SK-N-SH (cell line): ENCODE measurements around the gene DCTD. TPM values are rescaled to one million over a fixed set of nuclear protein-coding genes. Genes with fewer than 3 reads are reported as not detected.

Experiments
- CTCF ChIA-PET: fragments of 300-600, 350-600 bp; formaldehyde crosslinking; extraction: SDS; loops from one replicate; lab custom pipeline; 2021; lab: Yijun Ruan, JAX
- POLR2A ChIA-PET: fragments of 350-600 bp; sonication (Branson Sonifier 250); formaldehyde crosslinking; extraction: SDS; loops from one replicate; lab custom pipeline; 2020; ENCODE audit warnings: antibody characterized with exemption, inconsistent platforms; lab: Yijun Ruan, JAX
- DNase-seq: peaks from one replicate; pipeline ENCODE4 v3.0.0; 2012
- H2AFZ ChIP-seq: fragments of 200-600 bp; sonication (generic); 2 replicates; pipeline ENCODE4 v1.8.1; 2016; ENCODE audit warnings: antibody characterized with exemption, mild to moderate bottlenecking, low read depth
- H3F3A ChIP-seq: fragments of 200-600 bp; sonication (generic); replicated peaks from 2 replicates; pipeline ENCODE3; 2016; ENCODE audit warnings: antibody characterized with exemption, mild to moderate bottlenecking; ENCODE audit not compliant: insufficient read depth
- H3K27ac ChIP-seq, 2 experiments: fragments of 200-500 bp in 1 of 2; fragments of 200-600 bp in 1 of 2; sonication (Bioruptor generic) in 1 of 2; sonication (generic), shearing (Covaris generic) in 1 of 2; 2 replicates each; pipeline versions ENCODE4 v1.5.1 to v1.6.1; 2014 to 2016; ENCODE audit warnings: low read depth in 2 of 2, inconsistent platforms in 1 of 2, low read length in 1 of 2, mild to moderate bottlenecking in 1 of 2, mixed read lengths in 1 of 2
- H3K27me3 ChIP-seq: fragments of 200-600 bp; sonication (generic), shearing (Covaris generic); 2 replicates; pipeline ENCODE4 v1.6.1; 2016; ENCODE audit warnings: mixed run types; ENCODE audit not compliant: insufficient read depth
- H3K36me3 ChIP-seq, 2 experiments: fragments of 200-500 bp in 1 of 2; fragments of 200-600 bp in 1 of 2; sonication (Bioruptor generic) in 1 of 2; sonication (generic) in 1 of 2; replicated peaks in 1 of 2; 2 replicates each; pipeline versions ENCODE3 to v1.5.1; 2014 to 2016; ENCODE audit warnings: low read length in 1 of 2, mild to moderate bottlenecking in 1 of 2; ENCODE audit not compliant: insufficient read depth in 2 of 2, control insufficient read depth in 1 of 2
- H3K4me1 ChIP-seq, 2 experiments: fragments of 200-500 bp in 1 of 2; fragments of 200-600 bp in 1 of 2; sonication (Bioruptor generic) in 1 of 2; sonication (generic), shearing (Covaris generic) in 1 of 2; 2 replicates each; pipeline versions ENCODE4 v1.5.1 to v1.6.1; 2014 to 2016; ENCODE audit warnings: low read depth in 1 of 2, low read length in 1 of 2, mixed run types in 1 of 2; ENCODE audit not compliant: insufficient read depth in 2 of 2, control insufficient read depth in 1 of 2
- H3K4me2 ChIP-seq: fragments of 200-600 bp; sonication (generic), shearing (Covaris generic); 2 replicates; pipeline ENCODE4 v1.6.1; 2017; ENCODE audit warnings: mixed run types
- H3K4me3 ChIP-seq, 2 experiments: fragments of 200-500 bp in 1 of 2; fragments of 200-600 bp in 1 of 2; sonication (Bioruptor generic) in 1 of 2; sonication (generic), shearing (Covaris generic) in 1 of 2; 2 replicates each; pipeline versions ENCODE4 v1.5.1 to v1.8.1; 2014 to 2016; ENCODE audit warnings: low read depth in 2 of 2, inconsistent platforms in 1 of 2, low read length in 1 of 2, mild to moderate bottlenecking in 1 of 2, mixed read lengths in 1 of 2, moderate library complexity in 1 of 2
- H3K79me2 ChIP-seq: fragments of 200-600 bp; sonication (generic); 2 replicates; pipeline ENCODE4 v1.8.1; 2017; ENCODE audit warnings: mild to moderate bottlenecking; ENCODE audit not compliant: insufficient read depth
- H3K9ac ChIP-seq: fragments of 200-600 bp; sonication (generic); 2 replicates; pipeline ENCODE4 v1.6.1; 2017; ENCODE audit warnings: mixed run types
- H3K9me2 ChIP-seq: fragments of 200-600 bp; sonication (generic); 2 replicates; pipeline ENCODE4 v1.6.1; 2017; ENCODE audit warnings: mixed run types
- H3K9me3 ChIP-seq: fragments of 200-600 bp; sonication (generic); 2 replicates; pipeline ENCODE4 v1.6.1; 2017; ENCODE audit warnings: mixed run types, mild to moderate bottlenecking, moderate library complexity
- H4K20me1 ChIP-seq: fragments of 200-600 bp; sonication (generic); 2 replicates; pipeline ENCODE4 v1.6.1; 2017; ENCODE audit warnings: mild to moderate bottlenecking, mixed run types; ENCODE audit not compliant: insufficient read depth
- CHD2 ChIP-seq: fragments of 150-350 bp; IDR thresholded peaks from 2 replicates; pipeline ENCODE4 v1.6.1; 2018; ENCODE audit warnings: low read length; ENCODE audit not compliant: partially characterized antibody
- EZH2phosphoT487 ChIP-seq: fragments of 200-600 bp; sonication (generic); IDR thresholded peaks from 2 replicates; pipeline ENCODE4 v1.6.1; 2017; ENCODE audit warnings: low read depth, mixed run types, mild to moderate bottlenecking, antibody characterized with exemption, moderate library complexity, borderline replicate concordance
- FOSL2 ChIP-seq: IDR thresholded peaks from 2 replicates; pipeline ENCODE4 v1.4.0; 2012; ENCODE audit warnings: low read depth, mild to moderate bottlenecking, moderate library complexity, borderline replicate concordance
- FOXJ3 ChIP-seq: sonication (generic); formaldehyde crosslinking; IDR thresholded peaks from 2 replicates; pipeline ENCODE4 v1.5.1; 2020; ENCODE audit warnings: mild to moderate bottlenecking, missing genetic modification reagents
- FOXM1 ChIP-seq: IDR thresholded peaks from 2 replicates; pipeline ENCODE4 v1.4.0; 2012; ENCODE audit warnings: low read depth, mild to moderate bottlenecking
- GABPA ChIP-seq: IDR thresholded peaks from 2 replicates; pipeline ENCODE4 v1.4.0; 2012; ENCODE audit warnings: low read depth, mild to moderate bottlenecking
- GATA2 ChIP-seq: sonication (generic); formaldehyde crosslinking; IDR thresholded peaks from 2 replicates; pipeline ENCODE4 v1.5.0; 2020; ENCODE audit warnings: mild to moderate bottlenecking, missing genetic modification reagents
- MEF2A ChIP-seq: IDR thresholded peaks from 2 replicates; pipeline ENCODE4 v1.4.0; 2012; ENCODE audit warnings: low read depth, borderline replicate concordance
- MXI1 ChIP-seq: IDR thresholded peaks from 2 replicates; pipeline ENCODE4 v1.6.1; 2012; ENCODE audit warnings: mild to moderate bottlenecking, low read depth, low read length, improper control_type of control experiment
- RCOR1 ChIP-seq: fragments of 150-350 bp; IDR thresholded peaks from 2 replicates; pipeline ENCODE4 v1.6.1; 2017; ENCODE audit warnings: antibody characterized with exemption, low read length
- REST ChIP-seq: IDR thresholded peaks from 2 replicates; pipeline ENCODE4 v1.6.1; 2012; ENCODE audit warnings: mild to moderate bottlenecking, low read depth, low read length, moderate library complexity
- RFX5 ChIP-seq: IDR thresholded peaks from 2 replicates; pipeline ENCODE4 v1.6.1; 2012; ENCODE audit warnings: mild to moderate bottlenecking, improper control_type of control experiment, low read length
- TAF1 ChIP-seq: IDR thresholded peaks from 2 replicates; pipeline ENCODE4 v1.6.1; 2012; ENCODE audit warnings: low read depth, mild to moderate bottlenecking, low read length, moderate library complexity, borderline replicate concordance
- ZBTB33 ChIP-seq: IDR thresholded peaks from 2 replicates; pipeline ENCODE4 v1.4.0; 2012; ENCODE audit warnings: low read depth, borderline replicate concordance
- WGBS: methylation state at CpG from one replicate; pipeline ENCODE4 v1.1.6; 2017; ENCODE audit warnings: low lambda C conversion rate; 5-methylcytosine and 5-hydroxymethylcytosine counted together
- polyA plus RNA-seq, 3 experiments: library from polyadenylated mRNA; depleted of rRNA; stranded (reverse); fragments of >200 nt; gene quantifications; 2 replicates each; pipeline ENCODE4 v1.2.3, GENCODE V29; 2012
- TF ChIP-seq, protein P1 (sequence below): IDR thresholded peaks from 2 replicates; pipeline ENCODE4; 2012
- TF ChIP-seq, protein P2 (sequence below): IDR thresholded peaks from 2 replicates; pipeline ENCODE4 v1.4.0; 2012; ENCODE audit warnings: low read depth
- TF ChIP-seq, protein P3 (sequence below): IDR thresholded peaks from 2 replicates; pipeline ENCODE4 v1.4.0; 2012; ENCODE audit warnings: low read depth, borderline replicate concordance

The DCTD gene
- polyA plus RNA-seq, 1 of the 3 experiments (the other 2 are of a cell fraction) = 123 TPM

GRCh38 chr4:182918791-182919302 is 1.7 kb upstream of the DCTD start:
- CTCF ChIA-PET = interaction anchor here (1.0 to 1.3 kb wide), 5 partner anchors 10 to 343 kb away, joined by 3 to 6 read pairs (median 3); no protein-coding TSS in a partner anchor
- Histone ChIP-seq H3K79me2 (peaks cover 21% of the 10 kb centered on the region; the same call in 1 of the 2 replicates), H3K27ac (no peak overlapping the region)

More at GRCh38 chr4:182918791-182919302, 1.7 kb upstream of the DCTD start:
- DNase-seq = no peak
- H3K4me2 ChIP-seq = no peak overlapping the region
- H3K36me3 ChIP-seq = peaks cover 13% of the 10 kb centered on the region in 2 experiments
- H3K9me3 ChIP-seq = no peaks in the 10 kb centered on the region
- no peak overlapping the region for H3K4me3 ChIP-seq
- H3K9ac ChIP-seq = no peak overlapping the region
- TF ChIP-seq EZH2phosphoT487 = no peak
- TF ChIP-seq, protein P1, sequence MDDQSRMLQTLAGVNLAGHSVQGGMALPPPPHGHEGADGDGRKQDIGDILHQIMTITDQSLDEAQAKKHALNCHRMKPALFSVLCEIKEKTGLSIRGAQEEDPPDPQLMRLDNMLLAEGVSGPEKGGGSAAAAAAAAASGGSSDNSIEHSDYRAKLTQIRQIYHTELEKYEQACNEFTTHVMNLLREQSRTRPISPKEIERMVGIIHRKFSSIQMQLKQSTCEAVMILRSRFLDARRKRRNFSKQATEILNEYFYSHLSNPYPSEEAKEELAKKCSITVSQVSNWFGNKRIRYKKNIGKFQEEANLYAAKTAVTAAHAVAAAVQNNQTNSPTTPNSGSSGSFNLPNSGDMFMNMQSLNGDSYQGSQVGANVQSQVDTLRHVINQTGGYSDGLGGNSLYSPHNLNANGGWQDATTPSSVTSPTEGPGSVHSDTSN = no peak
- TF ChIP-seq TAF1 = no peak
- no peak for TF ChIP-seq CHD2
- no peak for TF ChIP-seq MXI1
- no peak for TF ChIP-seq FOXM1
- no peak for TF ChIP-seq FOXJ3 (CRISPR knock-in tag)
- TF ChIP-seq ZBTB33 = no peak
- TF ChIP-seq GATA2 (CRISPR knock-in tag) = no peak
- TF ChIP-seq GABPA = no peak
- no peak for TF ChIP-seq MEF2A
- no peak for TF ChIP-seq FOSL2
- TF ChIP-seq RFX5 = no peak
- TF ChIP-seq REST = no peak
- TF ChIP-seq, protein P2, sequence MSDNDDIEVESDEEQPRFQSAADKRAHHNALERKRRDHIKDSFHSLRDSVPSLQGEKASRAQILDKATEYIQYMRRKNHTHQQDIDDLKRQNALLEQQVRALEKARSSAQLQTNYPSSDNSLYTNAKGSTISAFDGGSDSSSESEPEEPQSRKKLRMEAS = no peak
- TF ChIP-seq, protein P3, sequence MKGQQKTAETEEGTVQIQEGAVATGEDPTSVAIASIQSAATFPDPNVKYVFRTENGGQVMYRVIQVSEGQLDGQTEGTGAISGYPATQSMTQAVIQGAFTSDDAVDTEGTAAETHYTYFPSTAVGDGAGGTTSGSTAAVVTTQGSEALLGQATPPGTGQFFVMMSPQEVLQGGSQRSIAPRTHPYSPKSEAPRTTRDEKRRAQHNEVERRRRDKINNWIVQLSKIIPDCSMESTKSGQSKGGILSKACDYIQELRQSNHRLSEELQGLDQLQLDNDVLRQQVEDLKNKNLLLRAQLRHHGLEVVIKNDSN = no peak
- no peak for TF ChIP-seq RCOR1
- H4K20me1 ChIP-seq = no peaks in the 10 kb centered on the region
- H3K9me2 ChIP-seq = no peaks in the 10 kb centered on the region
- H3K27me3 ChIP-seq = no peaks in the 10 kb centered on the region
- peaks cover 5 to 12% of the 10 kb centered on the region in 2 experiments; a peak in 3 of 4 replicates for H3K4me1 ChIP-seq
- POLR2A ChIA-PET = interaction anchor here (0.6 kb wide), 1 partner anchor 1177 kb away, joined by 3 read pairs; no protein-coding TSS in a partner anchor
- 94% methylated on average over 7 of the region's 7 CpGs for WGBS
- peak overlapping the region; percentile 90; the same call in 1 of the 2 replicates for H2AFZ ChIP-seq
- no peaks in the 10 kb centered on the region for H3F3A ChIP-seq
